ENCODE results near the gene SYCE3. TPM values are rescaled to one million over a fixed set of nuclear protein-coding genes. Genes with fewer than 3 reads are reported as not detected.

The SYCE3 gene
- total RNA-seq, 1 experiment from 2014 or later = not detected

GRCh38 chr22:50574383-50574755, 11.7 kb upstream of the SYCE3 start:
- Mint-ChIP-seq H3K27ac (ENCODE audit: unreplicated experiment) (no peak overlapping the region), H3K27me3 (ENCODE audit: unreplicated experiment) (no peaks in the 10 kb centered on the region), H3K9me3 (ENCODE audit: low read depth, unreplicated experiment) (no peaks in the 10 kb centered on the region), H3K36me3 (ENCODE audit: insufficient read depth, unreplicated experiment) (peaks cover 67% of the 10 kb centered on the region), H3K4me1 (ENCODE audit: low read depth, unreplicated experiment) (no peaks in the 10 kb centered on the region), H3K4me3 (ENCODE audit: low read depth, unreplicated experiment) (no peak overlapping the region)
- no peak for DNase-seq
- CTCF ChIA-PET = no interaction called here
- no TSS peak for BruUV-seq (replicated peaks)
- intact Hi-C loops (cut with micrococcal nuclease; ENCODE audit: unreplicated experiment) = no loop called here
- TF ChIP-seq CTCF (IDR thresholded peaks at IDR 0.05; ENCODE audit: unreplicated experiment) = no peak

GRCh38 chr22:50573491-50574382, 11.0 kb upstream of the SYCE3 start:
- CTCF ChIA-PET = no interaction called here
- Mint-ChIP-seq H3K4me1 (ENCODE audit: low read depth, unreplicated experiment) (no peaks in the 10 kb centered on the region), H3K36me3 (ENCODE audit: insufficient read depth, unreplicated experiment) (peaks cover 65% of the 10 kb centered on the region), H3K4me3 (ENCODE audit: low read depth, unreplicated experiment) (no peak overlapping the region), H3K27ac (ENCODE audit: unreplicated experiment) (no peak overlapping the region), H3K27me3 (ENCODE audit: unreplicated experiment) (no peaks in the 10 kb centered on the region), H3K9me3 (ENCODE audit: low read depth, unreplicated experiment) (no peaks in the 10 kb centered on the region)
- no peak for DNase-seq
- intact Hi-C loops (cut with micrococcal nuclease; ENCODE audit: unreplicated experiment) = no loop called here
- no TSS peak for BruUV-seq (replicated peaks)
- no peak for TF ChIP-seq CTCF (IDR thresholded peaks at IDR 0.05; ENCODE audit: unreplicated experiment)

GRCh38 chr22:50572965-50573364, 10.2 kb upstream of the SYCE3 start:
- BruUV-seq (replicated peaks) = no TSS peak
- Mint-ChIP-seq H3K9me3 (ENCODE audit: low read depth, unreplicated experiment) (no peaks in the 10 kb centered on the region), H3K27ac (ENCODE audit: unreplicated experiment) (no peak overlapping the region), H3K27me3 (ENCODE audit: unreplicated experiment) (no peaks in the 10 kb centered on the region), H3K4me3 (ENCODE audit: low read depth, unreplicated experiment) (no peak overlapping the region), H3K4me1 (ENCODE audit: low read depth, unreplicated experiment) (no peaks in the 10 kb centered on the region), H3K36me3 (ENCODE audit: insufficient read depth, unreplicated experiment) (peaks cover 69% of the 10 kb centered on the region)
- intact Hi-C loops (cut with micrococcal nuclease; ENCODE audit: unreplicated experiment) = no loop called here
- DNase-seq = no peak
- no peak for TF ChIP-seq CTCF (IDR thresholded peaks at IDR 0.05; ENCODE audit: unreplicated experiment)
- CTCF ChIA-PET = interaction anchor here (0.5 kb wide), 1 partner anchor 406 kb away, joined by 3 read pairs; no protein-coding TSS in a partner anchor

- H3K27me3 Mint-ChIP-seq (ENCODE audit: unreplicated experiment) = no peaks in the 10 kb centered on the region
- TF ChIP-seq CTCF (IDR thresholded peaks at IDR 0.05; ENCODE audit: unreplicated experiment) = no peak
- no peak overlapping the region for H3K27ac Mint-ChIP-seq (ENCODE audit: unreplicated experiment)
- no peak for DNase-seq
- intact Hi-C loops (cut with micrococcal nuclease; ENCODE audit: unreplicated experiment) = no loop called here
- H3K36me3 Mint-ChIP-seq (ENCODE audit: insufficient read depth, unreplicated experiment) = peaks cover 57% of the 10 kb centered on the region
- H3K9me3 Mint-ChIP-seq (ENCODE audit: low read depth, unreplicated experiment) = no peaks in the 10 kb centered on the region
- no TSS peak for BruUV-seq (replicated peaks)
- H3K4me1 Mint-ChIP-seq (ENCODE audit: low read depth, unreplicated experiment) = no peaks in the 10 kb centered on the region
- CTCF ChIA-PET = interaction anchor here (1.3 kb wide), 1 partner anchor 32 kb away, joined by 4 read pairs; no protein-coding TSS in a partner anchor
- no peak overlapping the region for H3K4me3 Mint-ChIP-seq (ENCODE audit: low read depth, unreplicated experiment)
Measured at GRCh38 chr22:50571264-50572175, 8.8 kb upstream of the SYCE3 start.

Data from Calu3 (cell line).